T47D (cell line): ENCODE data around the gene NCAM1.
A peak's percentile ranks its signal among the peaks of the same experiment; 100 is the strongest.

Experiments used
- DNase-seq, 2 experiments: peaks; one replicate each; pipeline versions ENCODE4 v3.0.0 to v3.0.0-alpha.2; 2011 to 2012; ENCODE audit warnings: low read depth in 1 of 2, low spot score in 1 of 2
- JUND ChIP-seq: IDR thresholded peaks from 2 replicates; pipeline ENCODE4 v1.6.1; 2012; ENCODE audit warnings: low read depth
- in situ Hi-C: cut with HindIII; loops from 2 replicates; pipeline ENCODE4 v1.10.0; 2016; ENCODE audit warnings: low sequenced_read_pairs, low pct_unique_long_range_greater_than_20kb

The NCAM1 gene

GRCh38 chr11:113198972-113199661 is 237.9 kb downstream of the NCAM1 start:
- TF ChIP-seq JUND: no peak
- in situ Hi-C loops: no loop called here
- no peak for DNase-seq

- in situ Hi-C loops: no loop called here
- TF ChIP-seq JUND: no peak
- no peak for DNase-seq
Observed at GRCh38 chr11:113199866-113200265, 238.6 kb downstream of the NCAM1 start.

- in situ Hi-C loops: no loop called here
- no peak for TF ChIP-seq JUND
- DNase-seq: no peak
Observed at GRCh38 chr11:113201054-113201818, 240.0 kb downstream of the NCAM1 start.

DNA sequence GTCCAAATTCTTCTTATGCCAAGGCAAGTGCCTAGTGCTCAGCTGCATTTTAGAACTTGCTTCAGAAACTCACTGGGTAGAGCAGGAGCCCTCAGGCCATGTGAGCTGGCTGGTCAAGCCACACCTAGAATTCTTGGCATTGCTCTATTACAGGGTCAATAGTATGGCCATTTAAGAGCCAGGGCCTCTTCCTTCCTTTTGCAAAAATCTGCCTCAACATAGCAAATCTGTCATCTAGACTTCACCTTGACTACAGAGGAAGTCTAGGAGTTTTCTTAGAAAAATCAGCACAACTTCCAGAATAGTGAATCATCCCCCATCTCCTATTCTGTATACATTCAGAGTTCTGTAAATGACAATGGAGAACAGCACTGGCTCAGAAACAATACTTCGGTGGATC is 241.2 kb downstream of the NCAM1 start:
- in situ Hi-C loops: no loop called here
- peak; percentile 19 to 29 for DNase-seq
- TF ChIP-seq JUND: no peak

- no peak for TF ChIP-seq JUND
Observed at GRCh38 chr11:113203141-113203753, 242.0 kb downstream of the NCAM1 start.

DNA sequence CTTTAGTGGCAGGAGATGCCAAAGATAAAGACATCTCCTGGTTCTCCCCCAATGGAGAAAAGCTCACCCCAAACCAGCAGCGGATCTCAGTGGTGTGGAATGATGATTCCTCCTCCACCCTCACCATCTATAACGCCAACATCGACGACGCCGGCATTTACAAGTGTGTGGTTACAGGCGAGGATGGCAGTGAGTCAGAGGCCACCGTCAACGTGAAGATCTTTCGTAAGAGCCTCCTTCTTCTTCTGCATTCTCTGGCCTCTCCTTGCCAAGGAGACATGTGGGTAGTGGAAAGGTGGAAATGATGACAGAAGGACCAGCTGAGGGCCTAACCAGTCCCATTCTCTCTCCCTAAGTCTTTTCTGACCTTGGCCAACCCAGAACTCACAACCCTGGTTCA is 243.1 kb downstream of the NCAM1 start:
- in situ Hi-C loops: no loop called here
- TF ChIP-seq JUND: no peak

More at GRCh38 chr11:113203141-113203753, 242.0 kb downstream of the NCAM1 start:
- no peak for DNase-seq
- in situ Hi-C loops: no loop called here

GRCh38 chr11:113213549-113213948 is 252.3 kb downstream of the NCAM1 start:
- in situ Hi-C loops: no loop called here

More for the DNA sequence above, 243.1 kb downstream of the NCAM1 start:
- DNase-seq: no peak

GRCh38 chr11:113222241-113222640 is 261.0 kb downstream of the NCAM1 start:
- no peak for DNase-seq
- in situ Hi-C loops: no loop called here
- TF ChIP-seq JUND: no peak

More at GRCh38 chr11:113213549-113213948, 252.3 kb downstream of the NCAM1 start:
- DNase-seq: peak in 1 of 2 experiments; percentile 44
- no peak for TF ChIP-seq JUND

DNA sequence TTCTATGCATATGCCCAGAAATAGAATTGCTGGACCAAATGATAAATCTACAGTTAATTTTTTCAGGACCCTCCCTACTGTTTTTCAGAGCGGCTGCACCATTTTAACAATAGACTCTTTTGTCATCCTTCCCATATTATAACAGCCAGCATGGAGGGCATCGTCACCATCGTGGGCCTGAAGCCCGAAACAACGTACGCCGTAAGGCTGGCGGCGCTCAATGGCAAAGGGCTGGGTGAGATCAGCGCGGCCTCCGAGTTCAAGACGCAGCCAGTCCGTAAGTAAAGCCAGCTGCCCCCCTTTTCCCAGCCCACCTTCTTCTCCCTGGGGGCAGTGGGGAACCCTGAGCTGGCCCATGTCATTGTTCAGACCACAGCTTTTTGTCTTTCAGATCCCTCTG is 273.7 kb downstream of the NCAM1 start:
- no peak for TF ChIP-seq JUND
- in situ Hi-C loops: no loop called here
- DNase-seq: no peak

- in situ Hi-C loops: no loop called here
- TF ChIP-seq JUND: no peak
- no peak for DNase-seq
Observed at GRCh38 chr11:113237261-113237660, 276.0 kb downstream of the NCAM1 start.

- in situ Hi-C loops: no loop called here
- no peak for TF ChIP-seq JUND
- no peak for DNase-seq
Observed at GRCh38 chr11:113238721-113239120, 277.5 kb downstream of the NCAM1 start.

GRCh38 chr11:113240389-113240788 is 279.2 kb downstream of the NCAM1 start:
- TF ChIP-seq JUND: no peak
- no peak for DNase-seq
- in situ Hi-C loops: no loop called here
